ENCODE results near the gene HLCS. TPM values are rescaled to one million over a fixed set of nuclear protein-coding genes. Genes with fewer than 3 reads are reported as not detected.
A peak's percentile ranks its signal among the peaks of the same experiment; 100 is the strongest.

HLCS gene
- total RNA-seq, 4 donors from 2014 or later: 20.0 to 75.4 (median 32.8) TPM

- Histone ChIP-seq H3K27me3 (no peaks in the 10 kb centered on the region), H3K4me1 (no peaks in the 10 kb centered on the region), H3K36me3 (no peaks in the 10 kb centered on the region), H3K4me3 (no peak overlapping the region), H3K27ac (no peak overlapping the region), H3K9me3 (no peaks in the 10 kb centered on the region)
- WGBS, 2 donors (ENCODE audit: low coverage in 1 of 2): 78% methylated on average over 6 of the region's 6 CpGs; no CpG with 5 or more reads in 1 of the 2 donors
- TF ChIP-seq EP300 (IDR thresholded peaks at IDR 0.05; ENCODE audit: low read depth) (no peak), POLR2A (IDR thresholded peaks at IDR 0.05) (no peak), POLR2AphosphoS5 (IDR thresholded peaks at IDR 0.05) (no peak), CTCF (IDR thresholded peaks at IDR 0.05) (no peak)
- in situ Hi-C loops (cut with MboI; ENCODE audit: low pct_ligation_motif_present in 1 of 4, low pct_unique_long_range_greater_than_20kb in 1 of 4, low sequenced_read_pairs in 3 of 4) (no loop called here), intact Hi-C loops (cut with DNase I; ENCODE audit: low total_unique reads) (no loop called here)
- DNase-seq: no peak
These were observed 185.6 kb downstream of the HLCS start for GRCh38 chr21:36780861-36781260.

- Histone ChIP-seq H3K36me3 (no peaks in the 10 kb centered on the region), H3K4me1 (peaks cover 0 to 12% (median 5%) of the 10 kb centered on the region in 4 donors), H3K4me3 (no peak overlapping the region), H3K27ac (no peak overlapping the region), H3K9me3 (no peaks in the 10 kb centered on the region), H3K27me3 (no peaks in the 10 kb centered on the region)
- in situ Hi-C loops (cut with MboI; ENCODE audit: low pct_ligation_motif_present in 1 of 4, low pct_unique_long_range_greater_than_20kb in 1 of 4, low sequenced_read_pairs in 3 of 4) (no loop called here), intact Hi-C loops (cut with DNase I; ENCODE audit: low total_unique reads) (no loop called here)
- DNase-seq: no peak
- WGBS, 2 donors (ENCODE audit: low coverage in 1 of 2): 76 to 84% methylated on average over 10 of the region's 10 CpGs
- no peak for TF ChIP-seq POLR2A (IDR thresholded peaks at IDR 0.05)
- no peak for TF ChIP-seq EP300 (IDR thresholded peaks at IDR 0.05; ENCODE audit: low read depth)
- no peak for TF ChIP-seq CTCF (IDR thresholded peaks at IDR 0.05)
- TF ChIP-seq POLR2AphosphoS5 (IDR thresholded peaks at IDR 0.05): no peak
These were observed 189.4 kb downstream of the HLCS start for GRCh38 chr21:36776981-36777617.

- no peaks in the 10 kb centered on the region for H3K9me3 ChIP-seq
- DNase-seq: no peak
- H3K4me3 ChIP-seq: no peak overlapping the region
- no peaks in the 10 kb centered on the region for H3K27me3 ChIP-seq
- WGBS, 2 donors (ENCODE audit: low coverage in 1 of 2): 67 to 93% methylated on average over 2 to 8 of the region's 8 CpGs
- no peak overlapping the region for H3K27ac ChIP-seq
- H3K36me3 ChIP-seq: no peaks in the 10 kb centered on the region
- intact Hi-C loops (cut with DNase I; ENCODE audit: low total_unique reads): no loop called here
- peaks cover 0 to 20% (median 12%) of the 10 kb centered on the region in 4 donors for H3K4me1 ChIP-seq
- in situ Hi-C loops (cut with MboI; ENCODE audit: low pct_ligation_motif_present in 1 of 4, low pct_unique_long_range_greater_than_20kb in 1 of 4, low sequenced_read_pairs in 3 of 4): no loop called here
- TF ChIP-seq CTCF (IDR thresholded peaks at IDR 0.05): no peak
- TF ChIP-seq POLR2A (IDR thresholded peaks at IDR 0.05): no peak
These were observed 192.5 kb downstream of the HLCS start for GRCh38 chr21:36773995-36774394.

GRCh38 chr21:36773117-36773516 lies 193.4 kb downstream of the HLCS start:
- Histone ChIP-seq H3K36me3 (no peaks in the 10 kb centered on the region), H3K4me1 (peaks cover 0 to 28% (median 16%) of the 10 kb centered on the region in 4 donors), H3K27me3 (no peaks in the 10 kb centered on the region), H3K9me3 (no peaks in the 10 kb centered on the region), H3K4me3 (no peak overlapping the region), H3K27ac (no peak overlapping the region)
- 21% methylated on average over 5 of the region's 5 CpGs; no CpG with 5 or more reads in 1 of the 2 donors for WGBS, 2 donors (ENCODE audit: low coverage in 1 of 2)
- TF ChIP-seq POLR2AphosphoS5 (IDR thresholded peaks at IDR 0.05): no peak
- TF ChIP-seq CTCF (IDR thresholded peaks at IDR 0.05): no peak
- TF ChIP-seq EP300 (IDR thresholded peaks at IDR 0.05; ENCODE audit: low read depth): no peak
- no peak for TF ChIP-seq POLR2A (IDR thresholded peaks at IDR 0.05)
- intact Hi-C loops (cut with DNase I; ENCODE audit: low total_unique reads): no loop called here
- in situ Hi-C loops (cut with MboI; ENCODE audit: low pct_ligation_motif_present in 1 of 4, low pct_unique_long_range_greater_than_20kb in 1 of 4, low sequenced_read_pairs in 3 of 4): no loop called here
- peak; percentile 82 for DNase-seq
